ENCODE data around the gene ZGLP1.
"Not testable (repeated sequence)": the region's sequence is repeated elsewhere in the genome, so short reads cannot be mapped to it uniquely, and the experiment has no call there.

Gene ZGLP1

DNA sequence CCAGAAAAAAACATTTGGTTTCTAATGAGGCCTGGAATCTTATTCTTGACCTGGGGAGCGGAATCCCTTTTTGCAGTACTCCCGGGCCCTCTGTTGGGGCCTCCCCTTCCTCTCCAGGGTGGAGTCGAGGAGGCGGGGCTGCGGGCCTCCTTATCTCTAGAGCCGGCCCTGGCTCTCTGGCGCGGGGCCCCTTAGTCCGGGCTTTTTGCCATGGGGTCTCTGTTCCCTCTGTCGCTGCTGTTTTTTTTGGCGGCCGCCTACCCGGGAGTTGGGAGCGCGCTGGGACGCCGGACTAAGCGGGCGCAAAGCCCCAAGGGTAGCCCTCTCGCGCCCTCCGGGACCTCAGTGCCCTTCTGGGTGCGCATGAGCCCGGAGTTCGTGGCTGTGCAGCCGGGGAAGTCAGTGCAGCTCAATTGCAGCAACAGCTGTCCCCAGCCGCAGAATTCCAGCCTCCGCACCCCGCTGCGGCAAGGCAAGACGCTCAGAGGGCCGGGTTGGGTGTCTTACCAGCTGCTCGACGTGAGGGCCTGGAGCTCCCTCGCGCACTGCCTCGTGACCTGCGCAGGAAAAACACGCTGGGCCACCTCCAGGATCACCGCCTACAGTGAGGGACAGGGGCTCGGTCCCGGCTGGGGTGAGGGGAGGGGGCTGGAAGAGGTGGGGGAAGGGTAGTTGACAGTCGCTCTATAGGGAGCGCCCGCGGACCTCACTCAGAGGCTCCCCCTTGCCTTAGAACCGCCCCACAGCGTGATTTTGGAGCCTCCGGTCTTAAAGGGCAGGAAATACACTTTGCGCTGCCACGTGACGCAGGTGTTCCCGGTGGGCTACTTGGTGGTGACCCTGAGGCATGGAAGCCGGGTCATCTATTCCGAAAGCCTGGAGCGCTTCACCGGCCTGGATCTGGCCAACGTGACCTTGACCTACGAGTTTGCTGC, 22.5 kb downstream of the ZGLP1 start, which contains the start of gene ICAM4:
ICAM4 (plus strand) TSS at position 153 of the 935 bp plus-strand sequence; CDS start at position 211, 58 bp downstream.
- Histone ChIP-seq H3K27ac (ENCODE audit: low read length) (no peak within 1 kb of the TSS), H3K36me3 (ENCODE audit: control insufficient read depth, insufficient read depth, low read length) (no peaks in the 10 kb centered on the region; the same call in 1 of the 2 replicates), H3K4me3 (ENCODE audit: low read length) (peak within 1 kb of the TSS; percentile 42; the same call in 1 of the 2 replicates), H3K9me3 (ENCODE audit: control insufficient read depth, insufficient read depth, low read length) (no peaks in the 10 kb centered on the region), H3K27me3 (ENCODE audit: control insufficient read depth, insufficient read depth, low read length) (peaks cover 30% of the 10 kb centered on the region), H3K4me1 (ENCODE audit: control insufficient read depth, insufficient read depth, low read length) (peaks cover 6% of the 10 kb centered on the region)
- DNase-seq (ENCODE audit: low read depth, low spot score): no peak
- no CpG with 5 or more reads among the region's 59 CpGs for WGBS (ENCODE audit: insufficient coverage, insufficient read length)

DNA sequence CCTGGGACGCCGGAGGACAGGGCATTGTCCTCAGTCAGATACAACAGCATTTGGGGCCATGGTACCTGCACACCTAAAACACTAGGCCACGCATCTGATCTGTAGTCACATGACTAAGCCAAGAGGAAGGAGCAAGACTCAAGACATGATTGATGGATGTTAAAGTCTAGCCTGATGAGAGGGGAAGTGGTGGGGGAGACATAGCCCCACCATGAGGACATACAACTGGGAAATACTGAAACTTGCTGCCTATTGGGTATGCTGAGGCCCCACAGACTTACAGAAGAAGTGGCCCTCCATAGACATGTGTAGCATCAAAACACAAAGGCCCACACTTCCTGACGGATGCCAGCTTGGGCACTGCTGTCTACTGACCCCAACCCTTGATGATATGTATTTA, 24.2 kb downstream of the ZGLP1 start:
- H3K27me3 ChIP-seq (ENCODE audit: control insufficient read depth, insufficient read depth, low read length): peaks cover 14% of the 10 kb centered on the region
- DNase-seq (ENCODE audit: low read depth, low spot score): no peak
- H3K9me3 ChIP-seq (ENCODE audit: control insufficient read depth, insufficient read depth, low read length): no peaks in the 10 kb centered on the region
- H3K4me3 ChIP-seq (ENCODE audit: low read length): no peak overlapping the region
- no peaks in the 10 kb centered on the region; the same call in 1 of the 2 replicates for H3K36me3 ChIP-seq (ENCODE audit: control insufficient read depth, insufficient read depth, low read length)
- no peak overlapping the region for H3K27ac ChIP-seq (ENCODE audit: low read length)
- no CpG with 5 or more reads among the region's 4 CpGs for WGBS (ENCODE audit: insufficient coverage, insufficient read length)
- peaks cover 5% of the 10 kb centered on the region for H3K4me1 ChIP-seq (ENCODE audit: control insufficient read depth, insufficient read depth, low read length)

DNA sequence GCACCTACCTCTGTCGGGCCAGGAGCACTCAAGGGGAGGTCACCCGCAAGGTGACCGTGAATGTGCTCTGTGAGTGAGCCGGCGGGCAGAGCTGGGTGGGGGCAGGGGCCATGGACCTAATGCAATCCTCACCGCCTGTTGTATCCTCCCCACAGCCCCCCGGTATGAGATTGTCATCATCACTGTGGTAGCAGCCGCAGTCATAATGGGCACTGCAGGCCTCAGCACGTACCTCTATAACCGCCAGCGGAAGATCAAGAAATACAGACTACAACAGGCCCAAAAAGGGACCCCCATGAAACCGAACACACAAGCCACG, 24.7 kb downstream of the ZGLP1 start:
- Histone ChIP-seq H3K4me1 (ENCODE audit: control insufficient read depth, insufficient read depth, low read length) (peaks cover 5% of the 10 kb centered on the region), H3K9me3 (ENCODE audit: control insufficient read depth, insufficient read depth, low read length) (no peaks in the 10 kb centered on the region), H3K4me3 (ENCODE audit: low read length) (no peak overlapping the region), H3K36me3 (ENCODE audit: control insufficient read depth, insufficient read depth, low read length) (no peaks in the 10 kb centered on the region; the same call in 1 of the 2 replicates), H3K27me3 (ENCODE audit: control insufficient read depth, insufficient read depth, low read length) (peaks cover 9% of the 10 kb centered on the region), H3K27ac (ENCODE audit: low read length) (no peak overlapping the region)
- no peak for DNase-seq (ENCODE audit: low read depth, low spot score)
- WGBS (ENCODE audit: insufficient coverage, insufficient read length): no CpG with 5 or more reads among the region's 13 CpGs

DNA sequence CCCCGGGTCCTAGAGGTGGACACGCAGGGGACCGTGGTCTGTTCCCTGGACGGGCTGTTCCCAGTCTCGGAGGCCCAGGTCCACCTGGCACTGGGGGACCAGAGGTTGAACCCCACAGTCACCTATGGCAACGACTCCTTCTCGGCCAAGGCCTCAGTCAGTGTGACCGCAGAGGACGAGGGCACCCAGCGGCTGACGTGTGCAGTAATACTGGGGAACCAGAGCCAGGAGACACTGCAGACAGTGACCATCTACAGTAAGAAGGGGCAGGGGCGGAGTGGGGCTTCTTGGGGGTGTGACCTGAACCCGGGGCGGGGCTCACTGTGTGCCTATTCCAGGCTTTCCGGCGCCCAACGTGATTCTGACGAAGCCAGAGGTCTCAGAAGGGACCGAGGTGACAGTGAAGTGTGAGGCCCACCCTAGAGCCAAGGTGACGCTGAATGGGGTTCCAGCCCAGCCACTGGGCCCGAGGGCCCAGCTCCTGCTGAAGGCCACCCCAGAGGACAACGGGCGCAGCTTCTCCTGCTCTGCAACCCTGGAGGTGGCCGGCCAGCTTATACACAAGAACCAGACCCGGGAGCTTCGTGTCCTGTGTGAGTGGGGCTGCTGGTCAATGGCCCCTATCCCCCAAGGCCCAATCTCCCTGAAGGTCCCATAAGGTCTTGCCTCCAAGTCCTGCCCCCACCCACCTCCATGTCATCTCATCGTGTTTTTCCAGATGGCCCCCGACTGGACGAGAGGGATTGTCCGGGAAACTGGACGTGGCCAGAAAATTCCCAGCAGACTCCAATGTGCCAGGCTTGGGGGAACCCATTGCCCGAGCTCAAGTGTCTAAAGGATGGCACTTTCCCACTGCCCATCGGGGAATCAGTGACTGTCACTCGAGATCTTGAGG, 25.3 kb downstream of the ZGLP1 start:
- DNase-seq (ENCODE audit: low read depth, low spot score): no peak
- H3K27me3 ChIP-seq (ENCODE audit: control insufficient read depth, insufficient read depth, low read length): peaks cover 9% of the 10 kb centered on the region
- H3K36me3 ChIP-seq (ENCODE audit: control insufficient read depth, insufficient read depth, low read length): no peaks in the 10 kb centered on the region; the same call in 1 of the 2 replicates
- H3K27ac ChIP-seq (ENCODE audit: low read length): no peak overlapping the region
- WGBS (ENCODE audit: insufficient coverage, insufficient read length): no CpG with 5 or more reads among the region's 34 CpGs
- H3K4me3 ChIP-seq (ENCODE audit: low read length): no peak overlapping the region
- H3K9me3 ChIP-seq (ENCODE audit: control insufficient read depth, insufficient read depth, low read length): no peaks in the 10 kb centered on the region
- peaks cover 5% of the 10 kb centered on the region for H3K4me1 ChIP-seq (ENCODE audit: control insufficient read depth, insufficient read depth, low read length)

DNA sequence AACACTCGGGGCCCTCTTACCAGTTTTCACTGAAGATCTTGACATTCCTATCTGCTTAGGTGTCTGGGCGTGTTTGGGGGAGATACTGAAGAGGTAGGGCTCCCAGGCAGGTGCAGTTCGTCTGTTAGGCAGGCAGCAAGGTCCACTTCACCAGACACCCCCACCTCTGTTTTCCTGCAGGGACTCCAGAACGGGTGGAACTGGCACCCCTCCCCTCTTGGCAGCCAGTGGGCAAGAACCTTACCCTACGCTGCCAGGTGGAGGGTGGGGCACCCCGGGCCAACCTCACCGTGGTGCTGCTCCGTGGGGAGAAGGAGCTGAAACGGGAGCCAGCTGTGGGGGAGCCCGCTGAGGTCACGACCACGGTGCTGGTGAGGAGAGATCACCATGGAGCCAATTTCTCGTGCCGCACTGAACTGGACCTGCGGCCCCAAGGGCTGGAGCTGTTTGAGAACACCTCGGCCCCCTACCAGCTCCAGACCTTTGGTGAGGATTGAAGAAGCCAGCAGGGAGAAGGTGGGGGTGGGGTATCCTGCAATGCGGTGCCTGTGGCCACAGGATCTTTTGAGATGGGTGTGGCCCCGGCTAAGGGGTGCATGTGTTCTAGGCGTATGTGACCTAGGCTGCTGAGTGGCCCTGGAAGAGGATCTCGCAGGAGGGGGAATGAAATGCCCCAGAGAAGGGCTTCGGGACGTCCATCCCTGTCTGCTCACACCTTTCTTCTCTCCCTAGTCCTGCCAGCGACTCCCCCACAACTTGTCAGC, 26.1 kb downstream of the ZGLP1 start:
- Histone ChIP-seq H3K27me3 (ENCODE audit: control insufficient read depth, insufficient read depth, low read length) (peaks cover 9% of the 10 kb centered on the region), H3K9me3 (ENCODE audit: control insufficient read depth, insufficient read depth, low read length) (no peaks in the 10 kb centered on the region), H3K27ac (ENCODE audit: low read length) (no peak overlapping the region), H3K4me1 (ENCODE audit: control insufficient read depth, insufficient read depth, low read length) (peaks cover 5% of the 10 kb centered on the region), H3K36me3 (ENCODE audit: control insufficient read depth, insufficient read depth, low read length) (no peaks in the 10 kb centered on the region; the same call in 1 of the 2 replicates), H3K4me3 (ENCODE audit: low read length) (no peak overlapping the region)
- no peak for DNase-seq (ENCODE audit: low read depth, low spot score)
- no CpG with 5 or more reads among the region's 23 CpGs for whole genome bisulfite sequencing (ENCODE audit: insufficient coverage, insufficient read length)

DNA sequence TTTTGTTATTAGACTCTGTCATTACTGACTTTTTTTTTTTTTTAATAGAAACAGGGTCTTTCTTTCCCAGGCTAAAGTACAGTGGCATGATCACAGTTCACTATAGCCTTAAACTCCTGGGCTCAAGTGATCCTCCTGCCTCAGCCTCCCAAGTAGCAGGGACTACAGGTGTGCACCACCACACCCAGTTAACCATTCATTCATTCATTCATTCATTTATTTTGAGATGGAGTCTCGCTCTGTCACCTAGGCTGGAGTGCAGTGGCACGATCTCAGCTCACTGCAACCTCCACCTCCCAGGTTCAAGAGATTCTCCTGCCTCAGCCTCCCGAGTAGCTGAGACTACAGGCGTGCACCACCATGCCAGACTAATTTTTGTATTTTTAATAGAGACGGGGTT, 27.6 kb downstream of the ZGLP1 start:
- not testable (repeated sequence) for H3K27ac ChIP-seq (ENCODE audit: low read length); H3K9me3 ChIP-seq (ENCODE audit: control insufficient read depth, insufficient read depth, low read length); H3K27me3 ChIP-seq (ENCODE audit: control insufficient read depth, insufficient read depth, low read length); DNase-seq (ENCODE audit: low read depth, low spot score); H3K4me3 ChIP-seq (ENCODE audit: low read length); H3K36me3 ChIP-seq (ENCODE audit: control insufficient read depth, insufficient read depth, low read length); H3K4me1 ChIP-seq (ENCODE audit: control insufficient read depth, insufficient read depth, low read length)
- no CpG with 5 or more reads among the region's 5 CpGs for WGBS (ENCODE audit: insufficient coverage, insufficient read length)

DNA sequence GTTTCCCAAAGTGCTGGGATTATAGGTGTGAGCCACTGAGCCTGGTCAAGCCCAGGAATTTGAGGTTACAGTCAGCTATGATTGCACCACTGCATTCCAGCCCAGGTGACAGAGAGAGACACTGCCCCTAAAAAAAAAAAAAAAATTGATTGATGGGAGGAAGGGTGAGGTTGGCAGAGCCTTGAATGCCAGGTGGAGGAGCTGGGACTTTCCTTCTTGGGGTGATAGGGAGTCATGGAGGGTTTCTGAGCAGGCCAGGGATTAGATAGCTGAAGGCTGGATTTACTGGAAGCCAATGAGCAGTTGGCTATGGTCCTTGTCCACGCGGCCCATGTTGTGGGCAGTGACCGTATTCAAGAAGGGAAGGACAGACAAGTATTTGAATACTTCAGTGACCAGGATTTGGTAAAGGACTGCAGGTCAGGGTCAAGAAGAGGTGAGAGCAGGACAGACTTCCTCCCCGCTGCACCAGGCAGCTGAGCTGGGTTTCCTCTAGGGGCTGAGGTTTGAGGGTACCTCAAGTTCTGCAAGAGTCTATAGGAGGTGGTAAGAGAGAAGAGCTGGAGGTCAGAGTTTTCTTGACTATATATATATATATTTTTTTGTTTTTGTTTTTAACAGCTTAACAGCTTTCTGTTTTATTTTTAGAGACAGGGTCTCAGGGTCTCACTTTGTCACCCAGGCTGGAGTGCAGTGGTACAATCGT, 29.7 kb downstream of the ZGLP1 start:
- no peaks in the 10 kb centered on the region for H3K9me3 ChIP-seq (ENCODE audit: control insufficient read depth, insufficient read depth, low read length)
- H3K4me1 ChIP-seq (ENCODE audit: control insufficient read depth, insufficient read depth, low read length): peaks cover 2% of the 10 kb centered on the region
- no peak overlapping the region for H3K4me3 ChIP-seq (ENCODE audit: low read length)
- no peak for DNase-seq (ENCODE audit: low read depth, low spot score)
- no CpG with 5 or more reads among the region's 5 CpGs for WGBS (ENCODE audit: insufficient coverage, insufficient read length)
- no peak overlapping the region for H3K27ac ChIP-seq (ENCODE audit: low read length)
- no peaks in the 10 kb centered on the region for H3K36me3 ChIP-seq (ENCODE audit: control insufficient read depth, insufficient read depth, low read length)
- no peaks in the 10 kb centered on the region for H3K27me3 ChIP-seq (ENCODE audit: control insufficient read depth, insufficient read depth, low read length)

DNA sequence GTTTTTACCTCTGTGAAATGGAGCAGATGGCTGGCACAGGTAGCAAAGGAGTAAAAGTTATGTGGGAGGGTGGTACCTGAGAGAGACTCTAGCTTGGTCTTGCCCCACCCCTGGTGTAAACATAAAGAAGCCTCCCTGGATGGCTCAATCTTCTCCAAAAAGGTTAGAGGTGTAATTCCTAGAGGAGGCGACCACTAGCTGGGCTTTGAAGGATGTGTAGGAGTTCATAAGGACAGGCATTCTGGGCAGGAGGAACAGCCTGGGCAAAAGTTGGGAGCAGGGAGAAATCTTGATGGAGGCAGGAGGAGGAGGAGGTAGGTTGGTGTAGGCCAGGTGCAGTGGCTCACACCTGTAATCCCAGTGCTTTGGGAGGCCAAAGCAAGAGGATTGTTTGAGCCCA, 30.7 kb downstream of the ZGLP1 start:
- no peak for DNase-seq (ENCODE audit: low read depth, low spot score)
- no peaks in the 10 kb centered on the region for H3K27me3 ChIP-seq (ENCODE audit: control insufficient read depth, insufficient read depth, low read length)
- H3K9me3 ChIP-seq (ENCODE audit: control insufficient read depth, insufficient read depth, low read length): no peaks in the 10 kb centered on the region
- no CpG with 5 or more reads among the region's 1 CpG for whole genome bisulfite sequencing (ENCODE audit: insufficient coverage, insufficient read length)
- peaks cover 2% of the 10 kb centered on the region for H3K4me1 ChIP-seq (ENCODE audit: control insufficient read depth, insufficient read depth, low read length)
- no peaks in the 10 kb centered on the region for H3K36me3 ChIP-seq (ENCODE audit: control insufficient read depth, insufficient read depth, low read length)
- H3K27ac ChIP-seq (ENCODE audit: low read length): no peak overlapping the region
- no peak overlapping the region for H3K4me3 ChIP-seq (ENCODE audit: low read length)

DNA sequence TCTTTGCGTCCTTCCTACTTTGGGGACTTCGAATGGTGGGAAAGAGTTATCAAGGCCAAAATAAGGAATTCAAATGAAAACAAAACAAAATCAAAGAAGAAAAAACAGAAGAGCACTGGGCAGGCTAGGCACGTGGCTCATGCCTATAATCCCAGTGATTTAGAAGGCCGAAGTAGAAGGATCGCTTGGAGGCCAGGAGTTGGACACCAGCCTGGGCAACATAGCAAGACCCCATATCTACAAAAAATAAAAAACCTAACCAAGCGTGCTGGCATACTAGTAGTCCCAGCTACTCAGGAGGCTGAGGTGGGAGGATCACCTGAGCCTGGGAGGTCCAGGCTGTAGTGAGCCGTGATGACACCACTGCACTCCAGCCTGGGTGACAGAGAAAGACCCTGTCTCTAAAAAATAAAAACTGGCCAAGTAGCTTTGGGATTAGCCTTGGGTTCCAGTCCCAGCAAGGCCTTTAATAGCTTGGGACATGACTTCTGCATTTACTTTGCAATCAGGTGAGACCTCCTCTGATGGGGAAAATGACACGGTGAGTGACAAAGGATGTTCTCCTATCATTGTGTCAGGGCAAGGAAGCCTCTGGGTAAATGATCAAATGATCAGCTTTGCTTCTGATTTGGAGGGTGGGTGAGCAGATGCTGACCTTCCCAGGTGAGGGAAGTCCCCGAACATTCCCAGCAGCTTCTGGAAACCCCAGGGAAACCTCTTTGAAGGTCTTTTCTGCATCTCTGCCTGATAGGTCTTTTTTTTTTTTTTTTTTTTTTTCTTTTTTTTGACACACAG, 31.6 kb downstream of the ZGLP1 start:
- H3K27me3 ChIP-seq (ENCODE audit: control insufficient read depth, insufficient read depth, low read length): no peaks in the 10 kb centered on the region
- DNase-seq (ENCODE audit: low read depth, low spot score): no peak
- no peaks in the 10 kb centered on the region for H3K4me1 ChIP-seq (ENCODE audit: control insufficient read depth, insufficient read depth, low read length)
- no peaks in the 10 kb centered on the region for H3K9me3 ChIP-seq (ENCODE audit: control insufficient read depth, insufficient read depth, low read length)
- H3K4me3 ChIP-seq (ENCODE audit: low read length): no peak overlapping the region
- WGBS (ENCODE audit: insufficient coverage, insufficient read length): no CpG with 5 or more reads among the region's 9 CpGs
- no peaks in the 10 kb centered on the region for H3K36me3 ChIP-seq (ENCODE audit: control insufficient read depth, insufficient read depth, low read length)
- H3K27ac ChIP-seq (ENCODE audit: low read length): no peak overlapping the region
